Ammon's horn (tissue), 1 donor: Measurements from ENCODE around the gene SKAP1.
"Not testable (repeated sequence)": the region's sequence is repeated elsewhere in the genome, so short reads cannot be mapped to it uniquely, and the experiment has no call there.

ENCODE experiments used
- DNase-seq: peaks from one replicate; pipeline ENCODE4 v3.0.0-alpha.2; 2016; ENCODE audit warnings: low spot score

The SKAP1 gene

GRCh38 chr17:48209973-48210372, 220.0 kb downstream of the SKAP1 start:
- no peak for DNase-seq

GRCh38 chr17:48207776-48208544, 222.1 kb downstream of the SKAP1 start:
- no peak for DNase-seq

- not testable (repeated sequence) for DNase-seq
Measured at GRCh38 chr17:48207036-48207435, 223.0 kb downstream of the SKAP1 start.

GRCh38 chr17:48202959-48203358, 227.1 kb downstream of the SKAP1 start:
- no peak for DNase-seq

- DNase-seq = no peak
Measured at GRCh38 chr17:48198950-48199541, 231.0 kb downstream of the SKAP1 start.

GRCh38 chr17:48195910-48196309, 234.1 kb downstream of the SKAP1 start:
- no peak for DNase-seq

GRCh38 chr17:48194097-48194550, 235.9 kb downstream of the SKAP1 start:
- no peak for DNase-seq

- DNase-seq = no peak
Measured at GRCh38 chr17:48192321-48192731, 237.7 kb downstream of the SKAP1 start.

- DNase-seq = no peak
Measured at GRCh38 chr17:48191362-48191761, 238.7 kb downstream of the SKAP1 start.

- DNase-seq = no peak
Measured at GRCh38 chr17:48190871-48191270, 239.1 kb downstream of the SKAP1 start.

GRCh38 chr17:48187872-48188608, 242.0 kb downstream of the SKAP1 start:
- no peak for DNase-seq

- DNase-seq = not testable (repeated sequence)
Measured at GRCh38 chr17:48186317-48186716, 243.7 kb downstream of the SKAP1 start.

- no peak for DNase-seq
Measured at GRCh38 chr17:48184721-48185120, 245.3 kb downstream of the SKAP1 start.

GRCh38 chr17:48181653-48182052, 248.4 kb downstream of the SKAP1 start:
- DNase-seq = no peak

GRCh38 chr17:48180842-48181629, 249.0 kb downstream of the SKAP1 start:
- no peak for DNase-seq

- DNase-seq = no peak
Measured at GRCh38 chr17:48179071-48179945, 250.7 kb downstream of the SKAP1 start.

- DNase-seq = no peak
Measured at GRCh38 chr17:48178317-48178716, 251.7 kb downstream of the SKAP1 start.

- DNase-seq = no peak
Measured at GRCh38 chr17:48177816-48178215, 252.2 kb downstream of the SKAP1 start.

- no peak for DNase-seq
Measured at GRCh38 chr17:48176471-48176855, 253.6 kb downstream of the SKAP1 start.

GRCh38 chr17:48175692-48176470, 254.1 kb downstream of the SKAP1 start:
- no peak for DNase-seq
